ENCODE measurements around the gene A4GNT.
"Not testable (repeated sequence)": the region's sequence is repeated elsewhere in the genome, so short reads cannot be mapped to it uniquely, and the experiment has no call there.

Gene A4GNT

GRCh38 chr3:138132239-138132638, at the start of gene A4GNT:
Gene A4GNT (minus strand): TSS chr3:138132390. CDS start chr3:138131256, 1,134 bp downstream.
- DNase-seq = no peak

GRCh38 chr3:138180375-138181029, 48.3 kb upstream of the A4GNT start:
- peak; percentile 34 for DNase-seq

GRCh38 chr3:138174421-138175131, 42.4 kb upstream of the A4GNT start, which contains the start of gene DBR1:
Gene DBR1 (minus strand): TSS chr3:138174921. CDS start chr3:138174795, 126 bp downstream.
- DNase-seq = peak; percentile 91

- no peak for DNase-seq
Observed at GRCh38 chr3:138173769-138174420, 41.7 kb upstream of the A4GNT start.

- DNase-seq = no peak
Observed at GRCh38 chr3:138172625-138173024, 40.4 kb upstream of the A4GNT start.

GRCh38 chr3:138165061-138165460, 32.9 kb upstream of the A4GNT start:
- DNase-seq = no peak

GRCh38 chr3:138157743-138158142, 25.6 kb upstream of the A4GNT start:
- DNase-seq = no peak

GRCh38 chr3:138154534-138154933, 22.3 kb upstream of the A4GNT start:
- no peak for DNase-seq

- no peak for DNase-seq
Observed at GRCh38 chr3:138148503-138148902, 16.3 kb upstream of the A4GNT start.

- not testable (repeated sequence) for DNase-seq
Observed at GRCh38 chr3:138142181-138142580, 10.0 kb upstream of the A4GNT start.

- DNase-seq = no peak
Observed at GRCh38 chr3:138140940-138141339, 8.8 kb upstream of the A4GNT start.

- no peak for DNase-seq
Observed at GRCh38 chr3:138139691-138140090, 7.5 kb upstream of the A4GNT start.

GRCh38 chr3:138137861-138138260, 5.7 kb upstream of the A4GNT start:
- DNase-seq = no peak

- DNase-seq = no peak
Observed at GRCh38 chr3:138136201-138136600, 4.0 kb upstream of the A4GNT start.

- DNase-seq = no peak
Observed at GRCh38 chr3:138135833-138136194, 3.6 kb upstream of the A4GNT start.

- no peak for DNase-seq
Observed at GRCh38 chr3:138135146-138135832, 3.1 kb upstream of the A4GNT start.

GRCh38 chr3:138127636-138128365, 4.4 kb downstream of the A4GNT start:
- DNase-seq = no peak

GRCh38 chr3:138125548-138126221, 6.5 kb downstream of the A4GNT start:
- DNase-seq = peak; percentile 3

- no peak for DNase-seq
Observed at GRCh38 chr3:138124706-138125355, 7.4 kb downstream of the A4GNT start.

GRCh38 chr3:138124188-138124587, 8.0 kb downstream of the A4GNT start:
- no peak for DNase-seq

GRCh38 chr3:138119423-138119766, 12.8 kb downstream of the A4GNT start:
- no peak for DNase-seq
